GM12878 (cell line): ENCODE data around the gene LYRM4. TPM values are rescaled to one million over a fixed set of nuclear protein-coding genes. Genes with fewer than 3 reads are reported as not detected.

Source experiments
- ATAC-seq: fragments of 200-7000 bp; cut with Tn5 transposase; 3 replicates; pipeline ENCODE4 v1.9.1; 2020; ENCODE audit warnings: mild to moderate bottlenecking, moderate library complexity
- BruUV-seq: library from RNA; stranded (reverse); fragments of 400-500 nt; replicated peaks from 2 replicates; lab custom pipeline; 2021; lab: Mats Ljungman, UMichigan
- CTCF ChIA-PET: fragments of 300-600 bp; sonication (Branson Sonifier 250); formaldehyde crosslinking; extraction: SDS; loops from one replicate; lab custom pipeline; 2021; ENCODE audit warnings: inconsistent platforms; lab: Yijun Ruan, JAX
- POLR2A ChIA-PET: fragments of 350-600 bp; formaldehyde crosslinking; extraction: SDS; loops from one replicate; lab custom pipeline; 2021; ENCODE audit warnings: inconsistent platforms; lab: Charles Lee
- RAD21 ChIA-PET: fragments of 300-600 bp; sonication (Branson Sonifier 250); formaldehyde crosslinking; loops from one replicate; lab custom pipeline; 2023; ENCODE audit warnings: antibody characterized with exemption; ENCODE audit not compliant: unreplicated experiment; lab: Charles Lee
- SMC1A ChIA-PET: fragments of 300-600 bp; sonication (Branson Sonifier 250); formaldehyde crosslinking; loops from one replicate; lab custom pipeline; 2023; ENCODE audit not compliant: unreplicated experiment, uncharacterized antibody; lab: Charles Lee
- DNase-seq: peaks from one replicate; pipeline ENCODE4 v3.0.0-alpha.2; 2011; ENCODE audit warnings: low read depth, low spot score
- FAIRE-seq: peaks from 3 replicates; lab custom pipeline; 2011; peaks lifted over from hg19 to GRCh38; lab: Jason Lieb, UNC
- H2AFZ ChIP-seq: 2 replicates; pipeline ENCODE4 v1.6.0; 2011; ENCODE audit warnings: low read depth, low read length, control low read depth; ENCODE audit not compliant: control insufficient read depth
- H3K27ac ChIP-seq: 2 replicates; pipeline ENCODE4 v1.5.1; 2011; ENCODE audit warnings: control low read depth; ENCODE audit not compliant: control insufficient read depth, insufficient read depth
- H3K27me3 ChIP-seq, 2 experiments: replicated peaks in 1 of 2; 2 replicates each; pipeline versions ENCODE4 v1.6.0 to v1.6.1; 2011; ENCODE audit warnings: low read length in 1 of 2; ENCODE audit not compliant: control insufficient read depth in 2 of 2, insufficient read depth in 2 of 2
- H3K36me3 ChIP-seq, 2 experiments: 2 replicates each; pipeline ENCODE4 v1.5.1; 2011; ENCODE audit warnings: low read length in 1 of 2; ENCODE audit not compliant: control insufficient read depth in 2 of 2, insufficient read depth in 2 of 2
- H3K4me1 ChIP-seq: 2 replicates; pipeline ENCODE4 v1.6.1; 2011; ENCODE audit warnings: mild to moderate bottlenecking, low read length, moderate library complexity, mixed read lengths; ENCODE audit not compliant: control insufficient read depth, insufficient read depth
- H3K4me2 ChIP-seq: 2 replicates; pipeline ENCODE4 v1.6.0; 2011; ENCODE audit warnings: control low read depth; ENCODE audit not compliant: control insufficient read depth, insufficient read depth
- H3K4me3 ChIP-seq: fragments of 200-600 bp; sonication (generic); 2 replicates; pipeline ENCODE4 v1.5.1; 2016
- H3K79me2 ChIP-seq: 2 replicates; pipeline ENCODE4 v1.6.0; 2011; ENCODE audit warnings: low read length; ENCODE audit not compliant: control insufficient read depth, insufficient read depth
- H3K9ac ChIP-seq: 2 replicates; pipeline ENCODE4 v1.8.0; 2011; ENCODE audit warnings: low read length, control low read depth, mixed read lengths; ENCODE audit not compliant: control insufficient read depth, insufficient read depth
- H3K9me3 ChIP-seq: replicated peaks from 3 replicates; pipeline ENCODE4 v1.5.1; 2011; ENCODE audit warnings: mild to moderate bottlenecking, low read length; ENCODE audit not compliant: control insufficient read depth, insufficient read depth
- H4K20me1 ChIP-seq: 2 replicates; pipeline ENCODE4 v1.6.0; 2011; ENCODE audit not compliant: control insufficient read depth, insufficient read depth
- BHLHE40 ChIP-seq, 2 experiments: fragments of 450-650 bp in 1 of 2; IDR thresholded peaks; 2 replicates each; pipeline ENCODE4 v1.6.1; 2011 to 2017; ENCODE audit warnings: low read depth in 2 of 2, borderline replicate concordance in 1 of 2, improper control_type of control experiment in 1 of 2, low read length in 1 of 2, mild to moderate bottlenecking in 1 of 2
- CHD1 ChIP-seq: IDR thresholded peaks from 2 replicates; pipeline ENCODE4 v1.6.1; 2012; ENCODE audit warnings: low read depth, low read length, improper control_type of control experiment
- EP300 ChIP-seq, 2 experiments: fragments of 150-350 bp in 1 of 2; IDR thresholded peaks; 2 replicates each; pipeline ENCODE4 v1.6.1; 2011 to 2012; ENCODE audit warnings: low read depth in 2 of 2, low read length in 2 of 2, borderline replicate concordance in 1 of 2, improper control_type of control experiment in 1 of 2, inconsistent platforms in 1 of 2; ENCODE audit not compliant: control insufficient read depth in 1 of 2
- ETV6 ChIP-seq, 2 experiments: fragments of 450-650 bp in 1 of 2; IDR thresholded peaks in 1 of 2; conservative IDR thresholded peaks in 1 of 2; 2 replicates each; pipeline ENCODE4 v1.6.1; 2014; ENCODE audit warnings: antibody characterized with exemption in 1 of 2, borderline replicate concordance in 1 of 2, low read depth in 1 of 2, mild to moderate bottlenecking in 1 of 2, moderate library complexity in 1 of 2
- EZH2 ChIP-seq: IDR thresholded peaks from 2 replicates; pipeline ENCODE4 v1.6.1; 2012; ENCODE audit warnings: low read depth, mild to moderate bottlenecking, control low read depth, inconsistent platforms, low read length, borderline replicate concordance; ENCODE audit not compliant: control insufficient read depth
- JUND ChIP-seq: IDR thresholded peaks from 2 replicates; pipeline ENCODE4 v1.6.1; 2012; ENCODE audit warnings: low read depth, mild to moderate bottlenecking, low read length, improper control_type of control experiment, moderate library complexity
- MTA3 ChIP-seq: IDR thresholded peaks from 2 replicates; pipeline ENCODE4 v1.6.1; 2012; ENCODE audit warnings: low read length, inconsistent platforms, borderline replicate concordance
- NR2C1 ChIP-seq: fragments of 450-650 bp; IDR thresholded peaks from 2 replicates; pipeline ENCODE4 v1.6.1; 2017; ENCODE audit warnings: antibody characterized with exemption, mild to moderate bottlenecking, moderate library complexity
- POLR2AphosphoS5 ChIP-seq: IDR thresholded peaks from 2 replicates; pipeline ENCODE4 v1.6.1; 2011; ENCODE audit warnings: mild to moderate bottlenecking, low read length, inconsistent platforms
- RB1 ChIP-seq: fragments of 450-650 bp; formaldehyde crosslinking; IDR thresholded peaks from 2 replicates; pipeline ENCODE4 v1.6.1; 2017; ENCODE audit warnings: mild to moderate bottlenecking, borderline replicate concordance
- RCOR1 ChIP-seq: conservative IDR thresholded peaks from 2 replicates; pipeline ENCODE4 v1.6.1; 2012; ENCODE audit warnings: low read depth, low read length, improper control_type of control experiment
- SMAD5 ChIP-seq: IDR thresholded peaks from 2 replicates; pipeline ENCODE4 v1.6.1; 2016; ENCODE audit warnings: antibody characterized with exemption, low read depth
- STAT3 ChIP-seq: IDR thresholded peaks from 2 replicates; pipeline ENCODE4 v1.6.1; 2011; ENCODE audit warnings: low read depth, low read length, improper control_type of control experiment
- TCF12 ChIP-seq: IDR thresholded peaks from 2 replicates; pipeline ENCODE4 v1.6.1; 2011; ENCODE audit warnings: low read depth, mild to moderate bottlenecking, low read length
- whole genome bisulfite sequencing: methylation state at CpG from one replicate; pipeline ENCODE4 v1.1.6; 2016; ENCODE audit warnings: low lambda C conversion rate; ENCODE audit not compliant: insufficient replicate concordance, insufficient coverage; ENCODE audit errors: missing lambda C conversion rate; 5-methylcytosine and 5-hydroxymethylcytosine counted together
- in situ Hi-C: fragments of 300-500 bp; cut with MboI; formaldehyde crosslinking; loops from 9 replicates; pipeline ENCODE4 v1.14.3; 2018; ENCODE audit warnings: mixed read lengths
- intact Hi-C: fragments of 100-400 bp; cut with micrococcal nuclease; formaldehyde crosslinking; loops from one replicate; pipeline ENCODE4 v1.14.2; 2022; ENCODE audit not compliant: unreplicated experiment
- polyA plus RNA-seq, 11 experiments: library from polyadenylated mRNA; depleted of rRNA in 4 of 11; unstranded in 6 of 11; stranded (reverse) in 5 of 11; fragments of >200 nt; fragmentation: Nextera tagmentation in 4 of 11; fragmentation: Illumina TruSeq in 1 of 11; extraction: Ambion mirVana in 4 of 11; extraction: Trizol in 1 of 11; gene quantifications; 1 replicate in 1 of 11; 2 replicates in 10 of 11; pipeline versions ENCODE4 v1.2.1 to v1.2.3, GENCODE V29; 2011 to 2016; ENCODE audit warnings: inconsistent platforms in 2 of 11, missing spikeins in 2 of 11, low read depth in 1 of 11
- total RNA-seq, 4 experiments: library from RNA; depleted of rRNA in 3 of 4; stranded (reverse); fragments of >200 nt in 3 of 4; fragmentation: Illumina TruSeq in 1 of 4; extraction: Trizol in 1 of 4; gene quantifications; 2 replicates each; pipeline versions ENCODE4 v1.2.1 to v1.2.3, GENCODE V29; 2013 to 2021
- TF ChIP-seq, protein P1 (sequence below): fragments of 150-350 bp; IDR thresholded peaks from 2 replicates; pipeline ENCODE4 v1.6.1; 2014; ENCODE audit warnings: mild to moderate bottlenecking, low read depth, low read length
- TF ChIP-seq, protein P2 (sequence below): fragments of 450-650 bp; IDR thresholded peaks from 2 replicates; pipeline ENCODE4 v1.6.1; 2018; ENCODE audit warnings: borderline replicate concordance, mild to moderate bottlenecking; ENCODE audit not compliant: partially characterized antibody
- TF ChIP-seq, protein P3 (sequence below): IDR thresholded peaks from 2 replicates; pipeline ENCODE4 v1.6.1; 2012; ENCODE audit warnings: low read depth, low read length, improper control_type of control experiment

LYRM4 gene
- total and polyA plus RNA-seq, 10 of the 15 experiments (the other 5 are each of a cell fraction or from before 2014, with no cell fraction given) = 32.7 to 66.8 (median 44.0) TPM

DNA sequence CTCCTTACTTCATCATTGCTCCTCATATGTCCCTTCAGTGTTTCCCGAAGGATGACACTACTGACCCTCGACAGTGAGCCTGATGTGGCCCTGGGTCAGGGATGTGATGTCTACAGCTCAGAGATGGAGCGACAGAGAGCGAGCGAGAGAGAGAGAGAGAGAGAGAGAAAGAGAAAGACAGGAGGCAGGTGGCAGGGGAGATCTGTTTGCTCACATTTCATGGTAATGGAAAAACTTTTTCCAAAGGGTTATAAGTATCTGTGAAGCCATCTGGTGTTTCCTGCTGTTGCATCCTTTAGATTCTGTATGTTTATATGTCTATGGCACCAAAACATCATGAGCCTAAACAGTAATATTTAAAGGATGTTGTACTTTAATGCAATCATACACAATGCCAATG, 98.4 kb downstream of the LYRM4 start:
- H3K79me2 ChIP-seq = no peaks in the 10 kb centered on the region
- 96% methylated on average over 5 of the region's 5 CpGs for WGBS
- in situ Hi-C loops (no loop called here), intact Hi-C loops (no loop called here)
- H3K27ac ChIP-seq = no peak overlapping the region
- no peak overlapping the region for H3K4me3 ChIP-seq
- no peaks in the 10 kb centered on the region for H4K20me1 ChIP-seq
- H2AFZ ChIP-seq = no peak overlapping the region
- POLR2A ChIA-PET = interaction anchor here (1.1 kb wide), 1 partner anchor 12 kb away, joined by 3 read pairs; no protein-coding TSS in a partner anchor
- FAIRE-seq (no peak), DNase-seq (no peak), ATAC-seq (no peak)
- SMC1A ChIA-PET = no interaction called here
- H3K4me1 ChIP-seq = no peaks in the 10 kb centered on the region
- RAD21 ChIA-PET = no interaction called here
- H3K9me3 ChIP-seq = no peaks in the 10 kb centered on the region
- TF ChIP-seq ETV6 (conservative IDR thresholded peaks at IDR 0.05 in 1 of 2, IDR thresholded peaks at IDR 0.05 in 1 of 2; ENCODE audit: borderline replicate concordance in 1 of 2, low read depth in 1 of 2) = no peak
- TF ChIP-seq CHD1 = no peak
- no peak for TF ChIP-seq MTA3
- TF ChIP-seq TCF12 = no peak
- TF ChIP-seq, protein P1, sequence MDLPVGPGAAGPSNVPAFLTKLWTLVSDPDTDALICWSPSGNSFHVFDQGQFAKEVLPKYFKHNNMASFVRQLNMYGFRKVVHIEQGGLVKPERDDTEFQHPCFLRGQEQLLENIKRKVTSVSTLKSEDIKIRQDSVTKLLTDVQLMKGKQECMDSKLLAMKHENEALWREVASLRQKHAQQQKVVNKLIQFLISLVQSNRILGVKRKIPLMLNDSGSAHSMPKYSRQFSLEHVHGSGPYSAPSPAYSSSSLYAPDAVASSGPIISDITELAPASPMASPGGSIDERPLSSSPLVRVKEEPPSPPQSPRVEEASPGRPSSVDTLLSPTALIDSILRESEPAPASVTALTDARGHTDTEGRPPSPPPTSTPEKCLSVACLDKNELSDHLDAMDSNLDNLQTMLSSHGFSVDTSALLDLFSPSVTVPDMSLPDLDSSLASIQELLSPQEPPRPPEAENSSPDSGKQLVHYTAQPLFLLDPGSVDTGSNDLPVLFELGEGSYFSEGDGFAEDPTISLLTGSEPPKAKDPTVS = no peak
- no peak for TF ChIP-seq EP300 (IDR thresholded peaks at IDR 0.05; ENCODE audit: borderline replicate concordance in 1 of 2, control insufficient read depth in 1 of 2, low read depth in 2 of 2, low read length in 2 of 2)
- no peak for TF ChIP-seq JUND
- no peak for TF ChIP-seq RB1
- no peak for TF ChIP-seq RCOR1
- TF ChIP-seq POLR2AphosphoS5 = no peak
- no peak for TF ChIP-seq SMAD5
- no peak for TF ChIP-seq BHLHE40 (IDR thresholded peaks at IDR 0.05; ENCODE audit: borderline replicate concordance in 1 of 2, low read depth in 2 of 2, low read length in 1 of 2)
- TF ChIP-seq NR2C1 = no peak
- no peak for TF ChIP-seq STAT3
- no peak for TF ChIP-seq EZH2
- TF ChIP-seq, protein P2, sequence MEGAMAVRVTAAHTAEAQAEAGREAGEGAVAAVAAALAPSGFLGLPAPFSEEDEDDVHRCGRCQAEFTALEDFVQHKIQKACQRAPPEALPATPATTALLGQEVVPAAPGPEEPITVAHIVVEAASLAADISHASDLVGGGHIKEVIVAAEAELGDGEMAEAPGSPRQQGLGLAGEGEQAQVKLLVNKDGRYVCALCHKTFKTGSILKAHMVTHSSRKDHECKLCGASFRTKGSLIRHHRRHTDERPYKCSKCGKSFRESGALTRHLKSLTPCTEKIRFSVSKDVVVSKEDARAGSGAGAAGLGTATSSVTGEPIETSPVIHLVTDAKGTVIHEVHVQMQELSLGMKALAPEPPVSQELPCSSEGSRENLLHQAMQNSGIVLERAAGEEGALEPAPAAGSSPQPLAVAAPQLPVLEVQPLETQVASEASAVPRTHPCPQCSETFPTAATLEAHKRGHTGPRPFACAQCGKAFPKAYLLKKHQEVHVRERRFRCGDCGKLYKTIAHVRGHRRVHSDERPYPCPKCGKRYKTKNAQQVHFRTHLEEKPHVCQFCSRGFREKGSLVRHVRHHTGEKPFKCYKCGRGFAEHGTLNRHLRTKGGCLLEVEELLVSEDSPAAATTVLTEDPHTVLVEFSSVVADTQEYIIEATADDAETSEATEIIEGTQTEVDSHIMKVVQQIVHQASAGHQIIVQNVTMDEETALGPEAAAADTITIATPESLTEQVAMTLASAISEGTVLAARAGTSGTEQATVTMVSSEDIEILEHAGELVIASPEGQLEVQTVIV = no peak
- TF ChIP-seq, protein P3, sequence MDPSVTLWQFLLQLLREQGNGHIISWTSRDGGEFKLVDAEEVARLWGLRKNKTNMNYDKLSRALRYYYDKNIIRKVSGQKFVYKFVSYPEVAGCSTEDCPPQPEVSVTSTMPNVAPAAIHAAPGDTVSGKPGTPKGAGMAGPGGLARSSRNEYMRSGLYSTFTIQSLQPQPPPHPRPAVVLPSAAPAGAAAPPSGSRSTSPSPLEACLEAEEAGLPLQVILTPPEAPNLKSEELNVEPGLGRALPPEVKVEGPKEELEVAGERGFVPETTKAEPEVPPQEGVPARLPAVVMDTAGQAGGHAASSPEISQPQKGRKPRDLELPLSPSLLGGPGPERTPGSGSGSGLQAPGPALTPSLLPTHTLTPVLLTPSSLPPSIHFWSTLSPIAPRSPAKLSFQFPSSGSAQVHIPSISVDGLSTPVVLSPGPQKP = no peak
- H3K4me2 ChIP-seq = no peak overlapping the region
- H3K36me3 ChIP-seq = no peaks in the 10 kb centered on the region; a peak in 1 of 4 replicates
- CTCF ChIA-PET = no interaction called here
- no peaks in the 10 kb centered on the region for H3K27me3 ChIP-seq
- no peak overlapping the region for H3K9ac ChIP-seq
- no TSS peak for BruUV-seq
